CD14-positive monocyte (primary cell): ENCODE data around the gene MATCAP1. TPM values are rescaled to one million over a fixed set of nuclear protein-coding genes. Genes with fewer than 3 reads are reported as not detected.

Source experiments
- DNase-seq, 3 donors: peaks; one replicate each; pipeline ENCODE4 v3.0.0-alpha.2; 2011 to 2022
- H2AFZ ChIP-seq: 2 replicates; pipeline ENCODE4 v1.6.0; 2012; ENCODE audit warnings: mild to moderate bottlenecking, low read depth, low read length, inconsistent platforms; ENCODE audit not compliant: insufficient read depth, poor library complexity, severe bottlenecking
- H3K27ac ChIP-seq, 2 donors: 1 replicate in 1 of 2; 2 replicates in 1 of 2; pipeline ENCODE4 v1.5.1; 2012 to 2013; ENCODE audit warnings: low read length in 2 of 2, control low read depth in 1 of 2, inconsistent platforms in 1 of 2, low read depth in 1 of 2, mild to moderate bottlenecking in 1 of 2
- H3K27me3 ChIP-seq, 2 donors: one replicate each; pipeline versions ENCODE4 v1.6.0 to v1.6.1; 2011 to 2013; ENCODE audit warnings: low read length in 2 of 2; ENCODE audit not compliant: control insufficient read depth in 2 of 2, insufficient read depth in 2 of 2
- H3K36me3 ChIP-seq, 2 donors: replicated peaks in 1 of 2; 1 replicate in 1 of 2; 2 replicates in 1 of 2; pipeline versions ENCODE4 v1.5.1 to v1.6.1; 2012 to 2013; ENCODE audit warnings: low read length in 2 of 2, control low read depth in 1 of 2, inconsistent platforms in 1 of 2, mild to moderate bottlenecking in 1 of 2; ENCODE audit not compliant: insufficient read depth in 2 of 2, control insufficient read depth in 1 of 2
- H3K4me1 ChIP-seq, 2 donors: 1 replicate in 1 of 2; 2 replicates in 1 of 2; pipeline versions ENCODE4 v1.5.1 to v1.6.1; 2012 to 2013; ENCODE audit warnings: low read length in 2 of 2, control low read depth in 1 of 2, inconsistent platforms in 1 of 2, mild to moderate bottlenecking in 1 of 2, moderate library complexity in 1 of 2; ENCODE audit not compliant: insufficient read depth in 2 of 2, control insufficient read depth in 1 of 2
- H3K4me2 ChIP-seq: replicated peaks from 2 replicates; pipeline ENCODE3; 2012; ENCODE audit warnings: low read length, moderate library complexity, mild to moderate bottlenecking; ENCODE audit not compliant: poor library complexity, severe bottlenecking; ENCODE audit errors: extremely low read depth
- H3K4me3 ChIP-seq, 3 experiments: fragments of 200-600 bp in 1 of 3; sonication (generic) in 1 of 3; replicated peaks in 1 of 3; 1 replicate in 2 of 3; 2 replicates in 1 of 3; pipeline ENCODE4 v1.5.1; 2011 to 2013; ENCODE audit warnings: low read length in 3 of 3, mild to moderate bottlenecking in 3 of 3, control low read depth in 2 of 3, low read depth in 2 of 3, inconsistent platforms in 1 of 3, moderate library complexity in 1 of 3
- H3K79me2 ChIP-seq: 2 replicates; pipeline ENCODE4 v1.6.0; 2012; ENCODE audit warnings: mild to moderate bottlenecking, control low read depth, inconsistent platforms, low read length, moderate library complexity; ENCODE audit not compliant: insufficient read depth
- H3K9ac ChIP-seq: 2 replicates; pipeline ENCODE4 v1.6.0; 2017; ENCODE audit warnings: low read length, mild to moderate bottlenecking; ENCODE audit not compliant: insufficient read depth, poor library complexity, severe bottlenecking
- H3K9me3 ChIP-seq, 2 donors: replicated peaks in 1 of 2; 1 replicate in 1 of 2; 2 replicates in 1 of 2; pipeline versions ENCODE4 v1.5.1 to v1.6.1; 2012 to 2013; ENCODE audit warnings: low read length in 2 of 2, control low read depth in 1 of 2; ENCODE audit not compliant: control insufficient read depth in 1 of 2, insufficient read depth in 1 of 2
- H4K20me1 ChIP-seq: 2 replicates; pipeline ENCODE4 v1.6.0; 2012; ENCODE audit warnings: mild to moderate bottlenecking, low read length, control low read depth, moderate library complexity; ENCODE audit not compliant: insufficient read depth
- H3K27ac Mint-ChIP-seq, 7 donors: one replicate each; pipeline ENCODE4 v1.8.0; 2020; ENCODE audit warnings: mild to moderate bottlenecking in 7 of 7, mixed read lengths in 7 of 7, moderate library complexity in 6 of 7, inconsistent platforms in 2 of 7
- H3K27me3 Mint-ChIP-seq, 3 donors: one replicate each; pipeline ENCODE4 v1.8.0; 2021 to 2022; ENCODE audit warnings: low read depth in 3 of 3, mild to moderate bottlenecking in 3 of 3, mixed read lengths in 3 of 3, moderate library complexity in 3 of 3, inconsistent platforms in 1 of 3
- H3K36me3 Mint-ChIP-seq, 2 donors: one replicate each; pipeline ENCODE4 v1.8.0; 2020; ENCODE audit warnings: mixed read lengths in 2 of 2, inconsistent platforms in 1 of 2, mild to moderate bottlenecking in 1 of 2
- H3K4me1 Mint-ChIP-seq: one replicate; pipeline ENCODE4 v1.8.0; 2020; ENCODE audit warnings: mild to moderate bottlenecking, mixed read lengths
- H3K4me3 Mint-ChIP-seq, 2 donors: one replicate each; pipeline ENCODE4 v1.8.0; 2020; ENCODE audit warnings: mild to moderate bottlenecking in 2 of 2, mixed read lengths in 2 of 2, moderate library complexity in 1 of 2
- H3K9me3 Mint-ChIP-seq, 7 donors: one replicate each; pipeline ENCODE4 v1.8.0; 2020 to 2022; ENCODE audit warnings: mixed read lengths in 7 of 7, mild to moderate bottlenecking in 6 of 7, moderate library complexity in 6 of 7, inconsistent platforms in 2 of 7
- CTCF ChIP-seq: fragments of 200-600 bp; IDR thresholded peaks from one replicate; pipeline ENCODE4 v1.8.0; 2022; ENCODE audit warnings: antibody characterized with exemption, mild to moderate bottlenecking
- WGBS: methylation state at CpG from one replicate; pipeline ENCODE4 v1.1.5; 2013; ENCODE audit warnings: missing lambda C conversion rate; ENCODE audit not compliant: insufficient coverage; 5-methylcytosine and 5-hydroxymethylcytosine counted together
- intact Hi-C, 2 donors: fragments of 100-400 bp; cut with micrococcal nuclease; formaldehyde crosslinking; loops; one replicate each; pipeline versions ENCODE4 v1.15.0 to v1.15.1; 2023
- polyA plus RNA-seq, 3 donors: library from polyadenylated mRNA; depleted of rRNA in 1 of 3; unstranded in 2 of 3; stranded (reverse) in 1 of 3; fragments of 300-500 nt in 2 of 3; fragments of >200 nt in 1 of 3; fragmentation: Illumina TruSeq in 2 of 3; gene quantifications; 1 replicate in 2 of 3; 2 replicates in 1 of 3; pipeline ENCODE4 v1.2.3, GENCODE V29; 2012 to 2021

MATCAP1 gene
- polyA plus RNA-seq, 3 donors: 0.58 to 43.3 (median 0.99) TPM

GRCh38 chr16:67184453-67184994 is 761 bp upstream of the MATCAP1 start:
- 9% methylated on average over 59 of the region's 59 CpGs for WGBS
- Histone ChIP-seq H4K20me1 (no peaks in the 10 kb centered on the region), H3K36me3 (no peaks in the 10 kb centered on the region), H3K4me1 (peaks cover 38 to 43% of the 10 kb centered on the region in 2 donors), H3K9me3 (no peaks in the 10 kb centered on the region), H3K79me2 (peaks cover 8% of the 10 kb centered on the region), H3K4me3 (peak overlapping the region; percentile 66 to 95 (median 85)), H2AFZ (peak overlapping the region; percentile 66), H3K9ac (peak overlapping the region; percentile 87), H3K27me3 (peaks cover 0 to 8% of the 10 kb centered on the region in 2 donors), H3K4me2 (peak overlapping the region; percentile 92), H3K27ac (no peak overlapping the region)
- intact Hi-C loops: no loop called here
- no peak for DNase-seq
- no peak for TF ChIP-seq CTCF
- H3K9me3 Mint-ChIP-seq: peaks cover 0 to 4% (median 2%) of the 10 kb centered on the region in 7 donors
- H3K4me1 Mint-ChIP-seq: peaks cover 15% of the 10 kb centered on the region
- peaks cover 2 to 5% of the 10 kb centered on the region in 2 donors for H3K36me3 Mint-ChIP-seq
- H3K4me3 Mint-ChIP-seq: peak overlapping the region in 1 of 2 donors; percentile 88
- H3K27me3 Mint-ChIP-seq: peaks cover 7 to 33% (median 19%) of the 10 kb centered on the region in 3 donors
- H3K27ac Mint-ChIP-seq: no peak overlapping the region

DNA sequence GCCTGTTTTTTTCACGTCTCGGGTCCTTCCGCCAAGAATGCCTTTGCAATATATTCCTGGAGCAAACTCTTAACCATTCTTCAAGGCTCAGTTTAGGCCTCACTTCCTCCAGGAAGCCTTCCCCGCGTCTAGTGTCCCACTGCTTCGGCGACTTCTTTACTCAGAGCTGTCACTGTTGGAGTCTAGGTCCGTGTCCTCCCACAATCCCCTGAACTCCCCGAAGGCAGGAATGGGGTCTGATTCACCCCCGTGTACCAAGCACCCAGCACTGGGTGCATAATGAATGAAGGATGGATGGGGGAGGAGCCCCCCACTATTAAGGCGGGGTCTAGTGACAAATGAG is 508 bp downstream of the MATCAP1 start:
- peaks cover 22% of the 10 kb centered on the region for H3K4me1 Mint-ChIP-seq
- H3K27ac ChIP-seq: peak overlapping the region; percentile 16 to 95
- H3K36me3 Mint-ChIP-seq: peaks cover 9 to 11% of the 10 kb centered on the region in 2 donors
- H2AFZ ChIP-seq: peak overlapping the region; percentile 66
- 3% methylated on average over 4 of the region's 11 CpGs for WGBS
- TF ChIP-seq CTCF: no peak
- no peaks in the 10 kb centered on the region for H3K9me3 ChIP-seq
- H3K4me3 ChIP-seq: peak overlapping the region; percentile 66 to 95 (median 85)
- peaks cover 0 to 14% of the 10 kb centered on the region in 2 donors for H3K27me3 ChIP-seq
- no peak overlapping the region for H3K4me3 Mint-ChIP-seq
- DNase-seq: no peak
- peak overlapping the region; percentile 92 for H3K4me2 ChIP-seq
- H3K9ac ChIP-seq: peak overlapping the region; percentile 87
- H3K4me1 ChIP-seq: peaks cover 45 to 51% of the 10 kb centered on the region in 2 donors
- peaks cover 8% of the 10 kb centered on the region for H3K79me2 ChIP-seq
- intact Hi-C loops: no loop called here
- no peaks in the 10 kb centered on the region for H3K36me3 ChIP-seq
- H3K9me3 Mint-ChIP-seq: peaks cover 0 to 4% (median 2%) of the 10 kb centered on the region in 7 donors
- peaks cover 3% of the 10 kb centered on the region for H4K20me1 ChIP-seq
- H3K27ac Mint-ChIP-seq: no peak overlapping the region
- peaks cover 9 to 45% (median 24%) of the 10 kb centered on the region in 3 donors for H3K27me3 Mint-ChIP-seq
